ENCODE data around the gene IZUMO1.
"Not testable (repeated sequence)": the region's sequence is repeated elsewhere in the genome, so short reads cannot be mapped to it uniquely, and the experiment has no call there.

The IZUMO1 gene

DNA sequence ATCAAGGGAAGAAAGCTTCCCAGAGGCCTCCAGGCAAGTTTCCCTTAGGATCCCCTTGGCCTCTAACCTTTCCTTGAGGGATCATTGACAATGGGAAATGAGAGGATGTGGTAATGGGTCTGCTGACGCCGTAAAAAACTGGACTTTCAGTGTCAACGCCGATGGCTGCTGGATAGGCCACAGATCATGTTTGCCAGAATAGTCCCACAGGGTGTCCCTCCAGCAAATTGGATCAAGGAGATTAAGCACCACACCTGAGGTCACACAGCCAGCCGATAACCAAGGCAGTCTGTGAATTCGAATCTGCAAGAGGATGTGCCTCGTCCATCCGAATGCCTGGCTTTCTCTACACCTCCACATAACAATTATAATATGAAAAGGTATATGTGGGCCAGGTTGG, 46.6 kb upstream of the IZUMO1 start:
- no peak overlapping the region for H3K23ac ChIP-seq (ENCODE audit: low read depth, low read length, poor library complexity)
- H3K36me3 ChIP-seq (replicated peaks in 1 of 2; ENCODE audit: control insufficient read depth in 2 of 2, insufficient read depth in 2 of 2, low read length in 2 of 2), result peaks cover 0 to 3% of the 10 kb centered on the region in 2 donors
- H3K18ac ChIP-seq (ENCODE audit: low read length), result no peak overlapping the region
- H2BK12ac ChIP-seq (ENCODE audit: low read length), result no peak overlapping the region
- H3K14ac ChIP-seq (ENCODE audit: low read length), result no peak overlapping the region
- no peak overlapping the region for H3K4me3 ChIP-seq (ENCODE audit: low read length in 2 of 2)
- DNase-seq (ENCODE audit: low spot score), result no peak
- no peak overlapping the region for H3K27ac ChIP-seq (replicated peaks; ENCODE audit: low read length)
- H4K91ac ChIP-seq (ENCODE audit: low read depth, low read length, poor library complexity), result no peak overlapping the region
- no CpG with 5 or more reads among the region's 8 CpGs for WGBS, 2 donors (ENCODE audit: extremely low coverage in 2 of 2, insufficient read length in 2 of 2, insufficient replicate concordance in 1 of 2)
- no peak overlapping the region for H2AFZ ChIP-seq (ENCODE audit: low read length)
- H3K4me1 ChIP-seq (ENCODE audit: control insufficient read depth in 2 of 2, insufficient read depth in 1 of 2, low read depth in 1 of 2, low read length in 2 of 2), result no peaks in the 10 kb centered on the region
- H3K9ac ChIP-seq (ENCODE audit: low read depth, low read length, poor library complexity), result no peak overlapping the region
- no peak overlapping the region for H2BK15ac ChIP-seq (ENCODE audit: low read length)
- no peak overlapping the region for H2BK120ac ChIP-seq (ENCODE audit: low read depth, low read length)
- H3K27me3 ChIP-seq (ENCODE audit: control insufficient read depth in 3 of 3, insufficient read depth in 3 of 3, low read depth in 1 of 3, low read length in 3 of 3), result no peaks in the 10 kb centered on the region
- no peaks in the 10 kb centered on the region for H3K9me3 ChIP-seq (replicated peaks in 1 of 2; ENCODE audit: control insufficient read depth in 2 of 2, insufficient read depth in 1 of 2, low read depth in 1 of 2, low read length in 2 of 2)
- no peak overlapping the region for H3K4me2 ChIP-seq (ENCODE audit: insufficient read depth, low read length, poor library complexity, severe bottlenecking)
- no peak overlapping the region for H4K8ac ChIP-seq (ENCODE audit: low read depth, low read length)
- no peak overlapping the region for H2BK5ac ChIP-seq (ENCODE audit: low read length)
- H3K4ac ChIP-seq (ENCODE audit: low read length), result no peak overlapping the region
- H3K79me1 ChIP-seq (ENCODE audit: low read depth, low read length), result no peaks in the 10 kb centered on the region
- H2AK5ac ChIP-seq (ENCODE audit: low read depth, low read length), result no peak overlapping the region

DNA sequence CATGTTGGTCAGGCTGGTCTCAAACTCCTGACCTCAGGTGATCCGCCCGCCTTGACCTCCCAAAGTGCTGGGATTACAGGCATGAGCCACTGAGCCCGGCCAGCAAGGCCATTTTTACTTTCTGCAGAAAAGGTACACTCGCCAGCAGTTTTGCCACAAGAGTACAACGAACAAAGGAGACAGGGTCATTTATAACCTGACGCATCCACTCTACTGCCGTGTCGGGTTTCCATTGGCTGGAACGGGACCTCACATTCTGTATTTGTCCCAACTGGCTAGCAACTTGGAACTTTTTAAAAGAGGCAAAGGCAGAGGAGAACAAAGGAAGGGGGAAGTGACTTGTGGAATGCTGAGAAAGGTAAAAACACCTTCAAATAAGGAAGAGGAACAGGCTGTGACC, 40.6 kb upstream of the IZUMO1 start:
- H3K4me2 ChIP-seq (ENCODE audit: insufficient read depth, low read length, poor library complexity, severe bottlenecking); H3K14ac ChIP-seq (ENCODE audit: low read length); H2AK5ac ChIP-seq (ENCODE audit: low read depth, low read length); H2BK5ac ChIP-seq (ENCODE audit: low read length); H4K91ac ChIP-seq (ENCODE audit: low read depth, low read length, poor library complexity); DNase-seq (ENCODE audit: low spot score); H2BK12ac ChIP-seq (ENCODE audit: low read length); H3K18ac ChIP-seq (ENCODE audit: low read length); H2AFZ ChIP-seq (ENCODE audit: low read length); H3K4ac ChIP-seq (ENCODE audit: low read length); H3K36me3 ChIP-seq (replicated peaks in 1 of 2; ENCODE audit: control insufficient read depth in 2 of 2, insufficient read depth in 2 of 2, low read length in 2 of 2); H2BK120ac ChIP-seq (ENCODE audit: low read depth, low read length); H3K23ac ChIP-seq (ENCODE audit: low read depth, low read length, poor library complexity); H3K79me1 ChIP-seq (ENCODE audit: low read depth, low read length); H3K4me3 ChIP-seq (ENCODE audit: low read length in 2 of 2); H3K27me3 ChIP-seq (ENCODE audit: control insufficient read depth in 3 of 3, insufficient read depth in 3 of 3, low read depth in 1 of 3, low read length in 3 of 3); H4K8ac ChIP-seq (ENCODE audit: low read depth, low read length); H3K27ac ChIP-seq (replicated peaks; ENCODE audit: low read length); H2BK15ac ChIP-seq (ENCODE audit: low read length); H3K4me1 ChIP-seq (ENCODE audit: control insufficient read depth in 2 of 2, insufficient read depth in 1 of 2, low read depth in 1 of 2, low read length in 2 of 2); H3K9me3 ChIP-seq (replicated peaks in 1 of 2; ENCODE audit: control insufficient read depth in 2 of 2, insufficient read depth in 1 of 2, low read depth in 1 of 2, low read length in 2 of 2): not testable (repeated sequence)
- no CpG with 5 or more reads among the region's 9 CpGs for WGBS, 2 donors (ENCODE audit: extremely low coverage in 2 of 2, insufficient read length in 2 of 2, insufficient replicate concordance in 1 of 2)
- peak overlapping the region; percentile 63 for H3K9ac ChIP-seq (ENCODE audit: low read depth, low read length, poor library complexity)

DNA sequence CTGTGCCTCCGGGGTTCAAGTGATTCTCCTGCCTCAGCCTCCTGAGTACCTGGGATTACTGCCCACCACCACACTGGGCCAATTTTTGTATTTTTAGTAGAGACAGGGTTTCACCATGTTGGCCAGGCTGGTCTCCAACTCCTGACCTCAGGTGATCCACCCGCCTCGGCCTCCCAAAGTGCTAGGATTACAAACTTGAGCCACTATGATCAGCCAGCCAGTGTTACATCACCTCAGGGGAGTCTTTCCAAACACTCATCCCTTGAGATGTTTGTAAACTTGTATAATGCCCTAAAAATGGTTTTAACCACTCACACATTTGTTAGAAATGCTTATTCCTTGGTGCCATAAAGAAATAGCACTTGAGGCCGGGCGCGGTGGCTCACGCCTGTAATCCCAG, 39.7 kb upstream of the IZUMO1 start:
- not testable (repeated sequence) for H3K27ac ChIP-seq (replicated peaks; ENCODE audit: low read length); H2AFZ ChIP-seq (ENCODE audit: low read length); H3K4me1 ChIP-seq (ENCODE audit: control insufficient read depth in 2 of 2, insufficient read depth in 1 of 2, low read depth in 1 of 2, low read length in 2 of 2); H4K91ac ChIP-seq (ENCODE audit: low read depth, low read length, poor library complexity); H3K9ac ChIP-seq (ENCODE audit: low read depth, low read length, poor library complexity); H3K23ac ChIP-seq (ENCODE audit: low read depth, low read length, poor library complexity); H3K4me2 ChIP-seq (ENCODE audit: insufficient read depth, low read length, poor library complexity, severe bottlenecking); H2BK120ac ChIP-seq (ENCODE audit: low read depth, low read length); H3K14ac ChIP-seq (ENCODE audit: low read length); H3K4ac ChIP-seq (ENCODE audit: low read length); H3K4me3 ChIP-seq (ENCODE audit: low read length in 2 of 2); H3K36me3 ChIP-seq (replicated peaks in 1 of 2; ENCODE audit: control insufficient read depth in 2 of 2, insufficient read depth in 2 of 2, low read length in 2 of 2); H4K8ac ChIP-seq (ENCODE audit: low read depth, low read length); H2BK12ac ChIP-seq (ENCODE audit: low read length); H3K9me3 ChIP-seq (replicated peaks in 1 of 2; ENCODE audit: control insufficient read depth in 2 of 2, insufficient read depth in 1 of 2, low read depth in 1 of 2, low read length in 2 of 2); H3K18ac ChIP-seq (ENCODE audit: low read length); H3K27me3 ChIP-seq (ENCODE audit: control insufficient read depth in 3 of 3, insufficient read depth in 3 of 3, low read depth in 1 of 3, low read length in 3 of 3); H3K79me1 ChIP-seq (ENCODE audit: low read depth, low read length); H2BK5ac ChIP-seq (ENCODE audit: low read length); H2AK5ac ChIP-seq (ENCODE audit: low read depth, low read length); H2BK15ac ChIP-seq (ENCODE audit: low read length); DNase-seq (ENCODE audit: low spot score)
- WGBS, 2 donors (ENCODE audit: extremely low coverage in 2 of 2, insufficient read length in 2 of 2, insufficient replicate concordance in 1 of 2), result no CpG with 5 or more reads among the region's 7 CpGs

GRCh38 chr19:48784527-48784926, 37.8 kb upstream of the IZUMO1 start:
- H3K23ac ChIP-seq (ENCODE audit: low read depth, low read length, poor library complexity), result no peak overlapping the region
- no peak overlapping the region for H4K91ac ChIP-seq (ENCODE audit: low read depth, low read length, poor library complexity)
- no peak overlapping the region for H2BK120ac ChIP-seq (ENCODE audit: low read depth, low read length)
- no peaks in the 10 kb centered on the region for H3K9me3 ChIP-seq (replicated peaks in 1 of 2; ENCODE audit: control insufficient read depth in 2 of 2, insufficient read depth in 1 of 2, low read depth in 1 of 2, low read length in 2 of 2)
- H3K4me1 ChIP-seq (ENCODE audit: control insufficient read depth in 2 of 2, insufficient read depth in 1 of 2, low read depth in 1 of 2, low read length in 2 of 2), result peaks cover 0 to 2% of the 10 kb centered on the region in 2 donors
- H2AK5ac ChIP-seq (ENCODE audit: low read depth, low read length), result no peak overlapping the region
- no peak overlapping the region for H3K9ac ChIP-seq (ENCODE audit: low read depth, low read length, poor library complexity)
- H2BK5ac ChIP-seq (ENCODE audit: low read length), result no peak overlapping the region
- H2AFZ ChIP-seq (ENCODE audit: low read length), result no peak overlapping the region
- no peaks in the 10 kb centered on the region for H3K79me1 ChIP-seq (ENCODE audit: low read depth, low read length)
- no peak overlapping the region for H3K14ac ChIP-seq (ENCODE audit: low read length)
- no peak overlapping the region for H2BK12ac ChIP-seq (ENCODE audit: low read length)
- no CpG with 5 or more reads among the region's 5 CpGs for WGBS, 2 donors (ENCODE audit: extremely low coverage in 2 of 2, insufficient read length in 2 of 2, insufficient replicate concordance in 1 of 2)
- no peaks in the 10 kb centered on the region for H3K27me3 ChIP-seq (ENCODE audit: control insufficient read depth in 3 of 3, insufficient read depth in 3 of 3, low read depth in 1 of 3, low read length in 3 of 3)
- H3K4ac ChIP-seq (ENCODE audit: low read length), result no peak overlapping the region
- H3K36me3 ChIP-seq (replicated peaks in 1 of 2; ENCODE audit: control insufficient read depth in 2 of 2, insufficient read depth in 2 of 2, low read length in 2 of 2), result no peaks in the 10 kb centered on the region
- H3K4me3 ChIP-seq (ENCODE audit: low read length in 2 of 2), result no peak overlapping the region
- H4K8ac ChIP-seq (ENCODE audit: low read depth, low read length), result no peak overlapping the region
- H3K18ac ChIP-seq (ENCODE audit: low read length), result no peak overlapping the region
- H3K27ac ChIP-seq (replicated peaks; ENCODE audit: low read length), result no peak overlapping the region
- no peak for DNase-seq (ENCODE audit: low spot score)
- no peak overlapping the region for H3K4me2 ChIP-seq (ENCODE audit: insufficient read depth, low read length, poor library complexity, severe bottlenecking)
- H2BK15ac ChIP-seq (ENCODE audit: low read length), result no peak overlapping the region
